CD14-positive monocyte (primary cell): Measurements from ENCODE around the gene TAF1B. TPM values are rescaled to one million over a fixed set of nuclear protein-coding genes. Genes with fewer than 3 reads are reported as not detected.

Experiments used
- DNase-seq, 3 donors: peaks; one replicate each; pipeline ENCODE4 v3.0.0-alpha.2; 2011 to 2022
- H2AFZ ChIP-seq: 2 replicates; pipeline ENCODE4 v1.6.0; 2012; ENCODE audit warnings: mild to moderate bottlenecking, low read depth, low read length, inconsistent platforms; ENCODE audit not compliant: insufficient read depth, poor library complexity, severe bottlenecking
- H3K27ac ChIP-seq, 2 donors: 1 replicate in 1 of 2; 2 replicates in 1 of 2; pipeline ENCODE4 v1.5.1; 2012 to 2013; ENCODE audit warnings: low read length in 2 of 2, control low read depth in 1 of 2, inconsistent platforms in 1 of 2, low read depth in 1 of 2, mild to moderate bottlenecking in 1 of 2
- H3K27me3 ChIP-seq, 2 donors: one replicate each; pipeline versions ENCODE4 v1.6.0 to v1.6.1; 2011 to 2013; ENCODE audit warnings: low read length in 2 of 2; ENCODE audit not compliant: control insufficient read depth in 2 of 2, insufficient read depth in 2 of 2
- H3K36me3 ChIP-seq, 2 donors: replicated peaks in 1 of 2; 1 replicate in 1 of 2; 2 replicates in 1 of 2; pipeline versions ENCODE4 v1.5.1 to v1.6.1; 2012 to 2013; ENCODE audit warnings: low read length in 2 of 2, control low read depth in 1 of 2, inconsistent platforms in 1 of 2, mild to moderate bottlenecking in 1 of 2; ENCODE audit not compliant: insufficient read depth in 2 of 2, control insufficient read depth in 1 of 2
- H3K4me1 ChIP-seq, 2 donors: 1 replicate in 1 of 2; 2 replicates in 1 of 2; pipeline versions ENCODE4 v1.5.1 to v1.6.1; 2012 to 2013; ENCODE audit warnings: low read length in 2 of 2, control low read depth in 1 of 2, inconsistent platforms in 1 of 2, mild to moderate bottlenecking in 1 of 2, moderate library complexity in 1 of 2; ENCODE audit not compliant: insufficient read depth in 2 of 2, control insufficient read depth in 1 of 2
- H3K4me2 ChIP-seq: replicated peaks from 2 replicates; pipeline ENCODE3; 2012; ENCODE audit warnings: low read length, moderate library complexity, mild to moderate bottlenecking; ENCODE audit not compliant: poor library complexity, severe bottlenecking; ENCODE audit errors: extremely low read depth
- H3K4me3 ChIP-seq, 3 experiments: fragments of 200-600 bp in 1 of 3; sonication (generic) in 1 of 3; replicated peaks in 1 of 3; 1 replicate in 2 of 3; 2 replicates in 1 of 3; pipeline ENCODE4 v1.5.1; 2011 to 2013; ENCODE audit warnings: low read length in 3 of 3, mild to moderate bottlenecking in 3 of 3, control low read depth in 2 of 3, low read depth in 2 of 3, inconsistent platforms in 1 of 3, moderate library complexity in 1 of 3
- H3K79me2 ChIP-seq: 2 replicates; pipeline ENCODE4 v1.6.0; 2012; ENCODE audit warnings: mild to moderate bottlenecking, control low read depth, inconsistent platforms, low read length, moderate library complexity; ENCODE audit not compliant: insufficient read depth
- H3K9ac ChIP-seq: 2 replicates; pipeline ENCODE4 v1.6.0; 2017; ENCODE audit warnings: low read length, mild to moderate bottlenecking; ENCODE audit not compliant: insufficient read depth, poor library complexity, severe bottlenecking
- H3K9me3 ChIP-seq, 2 donors: replicated peaks in 1 of 2; 1 replicate in 1 of 2; 2 replicates in 1 of 2; pipeline versions ENCODE4 v1.5.1 to v1.6.1; 2012 to 2013; ENCODE audit warnings: low read length in 2 of 2, control low read depth in 1 of 2; ENCODE audit not compliant: control insufficient read depth in 1 of 2, insufficient read depth in 1 of 2
- H4K20me1 ChIP-seq: 2 replicates; pipeline ENCODE4 v1.6.0; 2012; ENCODE audit warnings: mild to moderate bottlenecking, low read length, control low read depth, moderate library complexity; ENCODE audit not compliant: insufficient read depth
- H3K27ac Mint-ChIP-seq, 7 donors: one replicate each; pipeline ENCODE4 v1.8.0; 2020; ENCODE audit warnings: mild to moderate bottlenecking in 7 of 7, mixed read lengths in 7 of 7, moderate library complexity in 6 of 7, inconsistent platforms in 2 of 7
- H3K27me3 Mint-ChIP-seq, 3 donors: one replicate each; pipeline ENCODE4 v1.8.0; 2021 to 2022; ENCODE audit warnings: low read depth in 3 of 3, mild to moderate bottlenecking in 3 of 3, mixed read lengths in 3 of 3, moderate library complexity in 3 of 3, inconsistent platforms in 1 of 3
- H3K36me3 Mint-ChIP-seq, 2 donors: one replicate each; pipeline ENCODE4 v1.8.0; 2020; ENCODE audit warnings: mixed read lengths in 2 of 2, inconsistent platforms in 1 of 2, mild to moderate bottlenecking in 1 of 2
- H3K4me1 Mint-ChIP-seq: one replicate; pipeline ENCODE4 v1.8.0; 2020; ENCODE audit warnings: mild to moderate bottlenecking, mixed read lengths
- H3K4me3 Mint-ChIP-seq, 2 donors: one replicate each; pipeline ENCODE4 v1.8.0; 2020; ENCODE audit warnings: mild to moderate bottlenecking in 2 of 2, mixed read lengths in 2 of 2, moderate library complexity in 1 of 2
- H3K9me3 Mint-ChIP-seq, 7 donors: one replicate each; pipeline ENCODE4 v1.8.0; 2020 to 2022; ENCODE audit warnings: mixed read lengths in 7 of 7, mild to moderate bottlenecking in 6 of 7, moderate library complexity in 6 of 7, inconsistent platforms in 2 of 7
- WGBS: methylation state at CpG from one replicate; pipeline ENCODE4 v1.1.5; 2013; ENCODE audit warnings: missing lambda C conversion rate; ENCODE audit not compliant: insufficient coverage; 5-methylcytosine and 5-hydroxymethylcytosine counted together
- intact Hi-C, 2 donors: fragments of 100-400 bp; cut with micrococcal nuclease; formaldehyde crosslinking; loops; one replicate each; pipeline versions ENCODE4 v1.15.0 to v1.15.1; 2023
- polyA plus RNA-seq, 3 donors: library from polyadenylated mRNA; depleted of rRNA in 1 of 3; unstranded in 2 of 3; stranded (reverse) in 1 of 3; fragments of 300-500 nt in 2 of 3; fragments of >200 nt in 1 of 3; fragmentation: Illumina TruSeq in 2 of 3; gene quantifications; 1 replicate in 2 of 3; 2 replicates in 1 of 3; pipeline ENCODE4 v1.2.3, GENCODE V29; 2012 to 2021
- TF ChIP-seq, protein P1 (sequence below): fragments of 200-600 bp; IDR thresholded peaks from one replicate; pipeline ENCODE4 v1.8.0; 2022; ENCODE audit warnings: antibody characterized with exemption, mild to moderate bottlenecking

TAF1B gene
- polyA plus RNA-seq, 3 donors, result 6.0 to 8.4 (median 7.2) TPM

DNA sequence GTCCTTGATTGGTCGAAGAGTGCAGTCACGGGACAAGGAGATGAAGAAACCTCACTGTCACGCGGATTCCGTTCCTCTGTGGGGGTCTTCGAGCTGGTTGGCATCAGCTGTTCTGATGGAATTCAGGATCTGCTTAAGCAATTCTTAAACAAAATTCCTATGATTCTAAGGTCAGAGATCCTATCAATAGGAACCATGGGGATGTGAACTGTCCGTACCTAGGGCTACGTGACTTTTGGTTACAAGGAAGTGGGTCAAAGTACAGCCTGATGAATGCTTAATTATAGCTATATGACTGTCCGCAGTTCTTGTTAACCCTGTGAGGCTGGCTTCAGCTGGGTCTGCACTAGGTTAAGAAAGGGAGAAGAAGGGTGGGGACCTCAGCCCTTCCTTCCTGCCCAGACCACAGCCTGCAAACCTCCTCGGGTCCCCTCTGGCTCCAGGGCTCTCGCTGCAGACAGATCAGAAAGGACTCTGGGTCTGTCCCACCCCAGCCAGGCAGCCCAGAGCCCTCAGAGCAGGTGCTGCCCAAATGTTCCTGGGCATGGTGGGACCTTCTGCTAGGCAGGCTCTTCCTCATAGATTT, 44.2 kb upstream of the TAF1B start:
- H3K4me1 Mint-ChIP-seq, result peaks cover 61% of the 10 kb centered on the region
- Histone ChIP-seq H4K20me1 (no peaks in the 10 kb centered on the region), H3K9me3 (no peaks in the 10 kb centered on the region), H3K4me2 (peak overlapping the region; percentile 88), H3K27me3 (no peaks in the 10 kb centered on the region), H3K27ac (peak overlapping the region; percentile 71 to 87), H2AFZ (peak overlapping the region; percentile 82), H3K79me2 (no peaks in the 10 kb centered on the region), H3K36me3 (no peaks in the 10 kb centered on the region), H3K4me1 (peaks cover 55 to 62% of the 10 kb centered on the region in 2 donors), H3K4me3 (peak overlapping the region; percentile 28 to 75 (median 40)), H3K9ac (peak overlapping the region; percentile 55)
- peak overlapping the region; percentile 93 to 98 (median 95) for H3K27ac Mint-ChIP-seq
- peaks cover 0 to 2% (median 0%) of the 10 kb centered on the region in 7 donors for H3K9me3 Mint-ChIP-seq
- WGBS, result 25% methylated on average over 4 of the region's 11 CpGs
- DNase-seq, result peak; percentile 33 to 51 (median 47)
- no peaks in the 10 kb centered on the region for H3K36me3 Mint-ChIP-seq
- intact Hi-C loops, result loop anchor here in 1 of 2 donors (5.0 kb wide), 2 partner anchors 47 to 62 kb away; no protein-coding TSS in a partner anchor
- peaks cover 0 to 5% (median 2%) of the 10 kb centered on the region in 3 donors for H3K27me3 Mint-ChIP-seq
- peak overlapping the region; percentile 79 to 99 for H3K4me3 Mint-ChIP-seq
- TF ChIP-seq, protein P1, sequence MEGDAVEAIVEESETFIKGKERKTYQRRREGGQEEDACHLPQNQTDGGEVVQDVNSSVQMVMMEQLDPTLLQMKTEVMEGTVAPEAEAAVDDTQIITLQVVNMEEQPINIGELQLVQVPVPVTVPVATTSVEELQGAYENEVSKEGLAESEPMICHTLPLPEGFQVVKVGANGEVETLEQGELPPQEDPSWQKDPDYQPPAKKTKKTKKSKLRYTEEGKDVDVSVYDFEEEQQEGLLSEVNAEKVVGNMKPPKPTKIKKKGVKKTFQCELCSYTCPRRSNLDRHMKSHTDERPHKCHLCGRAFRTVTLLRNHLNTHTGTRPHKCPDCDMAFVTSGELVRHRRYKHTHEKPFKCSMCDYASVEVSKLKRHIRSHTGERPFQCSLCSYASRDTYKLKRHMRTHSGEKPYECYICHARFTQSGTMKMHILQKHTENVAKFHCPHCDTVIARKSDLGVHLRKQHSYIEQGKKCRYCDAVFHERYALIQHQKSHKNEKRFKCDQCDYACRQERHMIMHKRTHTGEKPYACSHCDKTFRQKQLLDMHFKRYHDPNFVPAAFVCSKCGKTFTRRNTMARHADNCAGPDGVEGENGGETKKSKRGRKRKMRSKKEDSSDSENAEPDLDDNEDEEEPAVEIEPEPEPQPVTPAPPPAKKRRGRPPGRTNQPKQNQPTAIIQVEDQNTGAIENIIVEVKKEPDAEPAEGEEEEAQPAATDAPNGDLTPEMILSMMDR, result no peak

DNA sequence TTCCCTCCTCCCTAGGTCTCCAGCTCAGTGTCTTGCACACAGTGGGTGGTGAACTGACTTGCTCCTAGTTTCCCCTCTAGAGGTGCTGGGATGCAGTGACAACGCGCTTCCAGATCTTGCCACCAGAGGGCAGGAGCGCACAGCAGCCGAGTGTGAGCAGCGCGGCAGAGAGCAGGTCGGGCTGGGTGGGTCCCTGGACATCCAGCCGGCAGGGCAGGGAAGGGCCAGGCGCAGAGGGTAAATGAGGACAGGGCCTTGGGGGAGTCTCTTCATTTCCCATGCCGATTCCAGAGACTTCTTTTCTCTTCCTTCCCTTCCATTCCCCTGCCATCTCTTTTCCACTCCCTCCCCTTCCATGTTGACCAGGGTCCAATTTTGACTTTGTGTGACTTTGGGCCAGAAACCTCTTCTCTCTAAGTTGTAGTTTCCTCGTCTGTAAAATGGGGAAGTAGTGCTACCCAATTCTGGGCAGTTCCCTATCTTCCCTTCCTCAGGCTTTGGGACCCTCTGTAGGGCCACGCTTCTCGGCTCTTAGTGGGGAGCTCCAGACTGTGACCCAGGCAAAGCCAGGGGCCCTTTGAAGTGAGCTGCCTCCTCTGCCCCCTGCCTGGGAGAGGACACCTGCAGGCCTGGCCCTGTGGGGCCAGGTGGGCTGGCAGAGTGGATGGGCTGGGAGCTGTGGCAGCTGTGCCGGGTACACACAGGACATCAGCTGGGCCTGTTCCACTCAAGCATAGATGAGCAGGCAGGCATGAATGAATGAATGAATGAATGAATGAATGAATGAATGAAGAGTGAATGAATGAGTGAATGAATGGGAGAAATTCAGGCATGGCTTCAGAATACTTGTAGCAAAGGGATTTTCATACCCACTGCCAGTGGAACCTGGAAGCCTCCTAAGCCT, 43.3 kb upstream of the TAF1B start:
- H3K27me3 ChIP-seq, result no peaks in the 10 kb centered on the region
- no peaks in the 10 kb centered on the region for H3K36me3 ChIP-seq
- H3K9ac ChIP-seq, result peak overlapping the region; percentile 55
- peak overlapping the region; percentile 28 to 75 (median 40) for H3K4me3 ChIP-seq
- H4K20me1 ChIP-seq, result no peaks in the 10 kb centered on the region
- H3K9me3 Mint-ChIP-seq, result peaks cover 0 to 5% (median 0%) of the 10 kb centered on the region in 7 donors
- no peaks in the 10 kb centered on the region for H3K36me3 Mint-ChIP-seq
- H3K4me1 Mint-ChIP-seq, result peaks cover 61% of the 10 kb centered on the region
- no peaks in the 10 kb centered on the region for H3K9me3 ChIP-seq
- H3K27ac Mint-ChIP-seq, result peak overlapping the region; percentile 93 to 98 (median 95)
- DNase-seq, result peak; percentile 84 to 86 (median 85)
- TF ChIP-seq, protein P1, result peak; percentile 96
- 20% methylated on average over 10 of the region's 14 CpGs for WGBS
- intact Hi-C loops, result loop anchor here in 1 of 2 donors (5.0 kb wide), 2 partner anchors 48 to 63 kb away; no protein-coding TSS in a partner anchor
- peak overlapping the region; percentile 88 for H3K4me2 ChIP-seq
- peaks cover 55 to 62% of the 10 kb centered on the region in 2 donors for H3K4me1 ChIP-seq
- peak overlapping the region; percentile 71 to 87 for H3K27ac ChIP-seq
- H3K79me2 ChIP-seq, result no peaks in the 10 kb centered on the region
- peak overlapping the region; percentile 79 to 99 for H3K4me3 Mint-ChIP-seq
- peaks cover 2 to 3% (median 2%) of the 10 kb centered on the region in 3 donors for H3K27me3 Mint-ChIP-seq
- peak overlapping the region; percentile 82 for H2AFZ ChIP-seq
